ENCODE data around the gene KIF25.

DNA sequence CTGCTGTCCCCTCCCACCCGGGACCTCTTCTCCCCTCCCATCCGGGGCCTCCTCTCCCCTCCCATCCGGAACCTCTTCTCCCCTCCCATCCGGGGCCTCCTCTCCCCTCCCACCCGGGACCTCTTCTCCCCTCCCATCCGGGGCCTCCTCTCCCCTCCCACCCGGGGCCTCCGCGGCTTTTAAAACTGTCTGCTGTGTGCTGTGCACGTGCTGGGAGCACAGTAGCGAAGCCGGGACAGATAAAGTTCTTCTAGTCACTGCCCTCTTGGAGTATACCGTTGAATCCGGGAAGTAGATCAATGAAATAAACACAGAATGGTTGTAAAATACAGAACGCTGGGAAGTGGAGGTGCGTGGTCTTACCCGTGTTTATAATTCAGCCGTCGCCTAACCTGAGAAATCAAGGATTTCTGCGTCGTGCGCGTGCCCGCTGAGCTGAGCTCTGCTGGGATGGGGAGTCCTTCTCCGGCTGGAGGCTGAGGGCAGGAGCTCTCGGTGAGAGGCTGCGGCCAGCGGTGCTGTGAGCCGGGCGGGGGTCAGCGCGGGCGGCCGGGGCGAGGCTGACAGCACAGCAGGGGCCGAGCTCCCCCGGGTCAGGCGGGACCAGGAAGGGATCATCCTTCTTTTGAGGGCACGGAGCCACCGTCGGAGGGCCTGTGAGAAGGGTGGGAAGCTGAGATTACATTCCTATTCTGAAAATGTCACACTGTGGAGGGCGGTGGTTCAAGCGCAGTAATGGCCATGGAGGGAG lies 19.6 kb upstream of the KIF25 start:
- TF ChIP-seq, protein P1, sequence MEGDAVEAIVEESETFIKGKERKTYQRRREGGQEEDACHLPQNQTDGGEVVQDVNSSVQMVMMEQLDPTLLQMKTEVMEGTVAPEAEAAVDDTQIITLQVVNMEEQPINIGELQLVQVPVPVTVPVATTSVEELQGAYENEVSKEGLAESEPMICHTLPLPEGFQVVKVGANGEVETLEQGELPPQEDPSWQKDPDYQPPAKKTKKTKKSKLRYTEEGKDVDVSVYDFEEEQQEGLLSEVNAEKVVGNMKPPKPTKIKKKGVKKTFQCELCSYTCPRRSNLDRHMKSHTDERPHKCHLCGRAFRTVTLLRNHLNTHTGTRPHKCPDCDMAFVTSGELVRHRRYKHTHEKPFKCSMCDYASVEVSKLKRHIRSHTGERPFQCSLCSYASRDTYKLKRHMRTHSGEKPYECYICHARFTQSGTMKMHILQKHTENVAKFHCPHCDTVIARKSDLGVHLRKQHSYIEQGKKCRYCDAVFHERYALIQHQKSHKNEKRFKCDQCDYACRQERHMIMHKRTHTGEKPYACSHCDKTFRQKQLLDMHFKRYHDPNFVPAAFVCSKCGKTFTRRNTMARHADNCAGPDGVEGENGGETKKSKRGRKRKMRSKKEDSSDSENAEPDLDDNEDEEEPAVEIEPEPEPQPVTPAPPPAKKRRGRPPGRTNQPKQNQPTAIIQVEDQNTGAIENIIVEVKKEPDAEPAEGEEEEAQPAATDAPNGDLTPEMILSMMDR (IDR thresholded peaks at IDR 0.05) = no peak
- no peak for TF ChIP-seq POLR2A (IDR thresholded peaks at IDR 0.05)

Measured in uterus (tissue), 2 donors.